Anterior cingulate cortex (tissue), 58 donors: ENCODE measurements around the gene SLC25A47.

Experiments
- DNase-seq, 58 donors: peaks; one replicate each; lab custom pipeline; 2025; lab: John Stamatoyannopoulos, UW

SLC25A47 gene

GRCh38 chr14:100322138-100322957, 791 bp upstream of the SLC25A47 start:
- DNase-seq: no peak

- no peak for DNase-seq
Measured at GRCh38 chr14:100323942-100324307, 786 bp downstream of the SLC25A47 start.

DNA sequence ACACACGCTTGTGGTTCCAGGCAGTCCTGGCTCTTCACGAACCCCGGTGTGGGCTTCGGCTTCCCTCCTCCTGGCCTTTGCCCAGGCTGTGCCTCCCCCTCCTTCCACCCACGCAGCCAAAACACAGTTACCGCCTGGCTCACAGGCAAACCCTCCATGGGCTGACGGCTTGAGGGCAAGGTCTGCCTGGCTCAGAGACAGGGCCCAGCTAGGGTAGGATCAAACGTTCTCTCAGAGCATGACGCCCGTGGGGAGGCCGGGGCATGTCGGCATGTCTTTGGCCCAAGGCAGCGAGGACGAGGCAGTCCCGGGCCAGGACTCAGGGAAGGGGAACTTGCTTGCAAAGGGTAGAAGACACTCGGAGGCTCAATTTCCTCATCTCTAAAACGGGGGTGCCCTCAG, 2.1 kb downstream of the SLC25A47 start:
- no peak for DNase-seq

DNA sequence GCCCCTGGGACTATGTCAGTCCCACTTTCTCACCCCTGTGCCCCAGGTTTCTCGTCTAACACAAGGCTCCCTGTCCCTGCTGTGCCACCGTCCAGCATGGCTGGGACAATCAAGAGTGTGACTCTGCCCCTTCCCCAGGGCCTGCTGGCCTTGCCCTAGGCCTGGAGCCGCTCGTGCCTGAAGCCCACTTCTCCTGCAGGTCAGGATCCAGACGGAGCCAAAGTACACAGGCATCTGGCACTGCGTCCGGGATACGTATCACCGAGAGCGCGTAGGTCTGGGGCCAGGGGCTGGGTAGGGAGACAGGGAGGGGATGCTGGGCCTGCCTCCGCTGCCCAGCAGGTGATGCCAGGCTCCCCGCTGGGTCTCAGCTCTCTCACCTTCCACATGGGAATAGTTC, 2.8 kb downstream of the SLC25A47 start:
- no peak for DNase-seq

DNA sequence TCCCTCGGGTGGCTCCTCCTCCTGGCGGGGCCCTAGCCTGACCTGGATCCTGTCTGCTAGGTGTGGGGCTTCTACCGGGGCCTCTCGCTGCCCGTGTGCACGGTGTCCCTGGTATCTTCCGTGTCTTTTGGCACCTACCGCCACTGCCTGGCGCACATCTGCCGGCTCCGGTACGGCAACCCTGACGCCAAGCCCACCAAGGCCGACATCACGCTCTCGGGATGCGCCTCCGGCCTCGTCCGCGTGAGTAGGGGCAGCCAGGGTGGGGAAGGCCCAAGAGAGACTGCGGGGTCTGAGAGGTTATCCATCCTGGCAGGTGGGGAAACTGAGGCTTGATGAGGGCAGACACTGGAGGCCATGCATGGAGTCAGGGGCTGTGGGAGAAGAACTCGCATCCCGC, 4.0 kb downstream of the SLC25A47 start:
- DNase-seq: no peak

DNA sequence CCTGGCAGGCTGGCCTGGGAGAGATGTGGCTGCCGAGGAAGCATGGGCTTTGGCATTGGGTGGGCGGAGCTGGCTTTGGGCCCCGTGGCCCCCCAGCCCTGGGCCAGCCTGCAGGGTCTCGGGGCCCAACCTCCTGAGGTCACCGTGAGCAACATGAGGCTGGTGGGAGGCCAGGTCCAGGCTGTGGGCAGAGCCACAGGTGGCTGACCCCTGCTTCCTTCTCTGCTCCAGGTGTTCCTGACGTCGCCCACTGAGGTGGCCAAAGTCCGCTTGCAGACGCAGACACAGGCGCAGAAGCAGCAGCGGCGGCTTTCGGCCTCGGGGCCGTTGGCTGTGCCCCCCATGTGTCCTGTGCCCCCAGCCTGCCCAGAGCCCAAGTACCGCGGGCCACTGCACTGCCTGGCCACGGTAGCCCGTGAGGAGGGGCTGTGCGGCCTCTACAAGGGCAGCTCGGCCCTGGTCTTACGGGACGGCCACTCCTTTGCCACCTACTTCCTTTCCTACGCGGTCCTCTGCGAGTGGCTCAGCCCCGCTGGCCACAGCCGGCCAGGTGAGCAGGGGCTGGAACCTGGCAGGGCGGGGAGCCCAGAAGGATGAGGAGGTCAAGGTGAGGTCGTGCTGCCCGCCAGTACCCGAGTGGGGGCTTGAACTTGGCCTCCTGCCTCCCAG, 5.5 kb downstream of the SLC25A47 start:
- no peak for DNase-seq

GRCh38 chr14:100329233-100330006, 6.3 kb downstream of the SLC25A47 start:
- no peak for DNase-seq

DNA sequence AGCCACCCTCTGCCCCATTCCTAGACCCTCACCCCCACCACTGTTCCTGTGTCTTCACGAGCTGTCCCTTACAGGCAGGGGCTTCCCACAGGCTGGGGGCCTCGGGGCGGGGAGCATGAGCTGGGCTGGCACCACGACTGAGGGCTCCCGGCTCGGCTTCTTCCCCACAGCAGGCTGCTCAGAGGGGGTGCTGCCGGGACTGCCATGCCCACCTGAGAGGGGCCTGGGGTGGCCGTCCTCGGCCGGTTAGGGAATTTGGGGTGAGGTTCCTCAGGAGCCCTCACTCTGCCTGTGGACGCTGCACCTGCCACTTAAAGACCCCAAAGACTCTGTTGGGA, 6.8 kb downstream of the SLC25A47 start:
- no peak for DNase-seq

- no peak for DNase-seq
Measured at GRCh38 chr14:100330388-100330931, 7.3 kb downstream of the SLC25A47 start.

DNA sequence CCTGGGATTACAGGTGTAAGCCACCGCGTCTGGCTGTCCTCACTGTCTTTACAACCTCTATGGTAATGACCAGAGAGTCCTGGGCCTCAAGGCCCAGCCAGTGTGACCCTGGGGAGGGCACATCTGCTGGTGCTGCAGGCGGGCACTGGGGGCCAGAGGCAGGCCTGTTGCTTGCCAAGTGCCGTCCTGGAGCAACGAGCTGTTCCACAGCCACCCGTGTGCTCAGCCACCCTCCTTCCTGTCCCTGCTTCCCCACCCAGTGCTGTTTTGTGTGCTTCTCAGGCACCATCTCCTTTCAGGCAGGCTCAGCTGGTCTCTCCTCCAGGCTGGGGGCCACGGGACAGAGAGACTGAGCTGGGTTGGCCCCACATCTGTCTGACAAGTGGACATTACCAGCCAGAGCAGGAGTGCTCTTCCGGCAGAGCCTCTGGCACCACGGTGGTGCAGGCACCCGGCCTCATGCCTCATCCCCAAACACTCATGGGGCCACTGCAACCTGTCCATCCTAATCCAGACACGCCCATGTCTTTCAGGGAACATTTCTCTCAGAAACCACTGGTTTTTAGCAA, 9.0 kb downstream of the SLC25A47 start:
- DNase-seq: no peak

- DNase-seq: no peak
Measured at GRCh38 chr14:100332797-100333196, 9.7 kb downstream of the SLC25A47 start.

- no peak for DNase-seq
Measured at GRCh38 chr14:100333311-100333710, 10.2 kb downstream of the SLC25A47 start.

- DNase-seq: no peak
Measured at GRCh38 chr14:100333827-100334226, 10.7 kb downstream of the SLC25A47 start.

DNA sequence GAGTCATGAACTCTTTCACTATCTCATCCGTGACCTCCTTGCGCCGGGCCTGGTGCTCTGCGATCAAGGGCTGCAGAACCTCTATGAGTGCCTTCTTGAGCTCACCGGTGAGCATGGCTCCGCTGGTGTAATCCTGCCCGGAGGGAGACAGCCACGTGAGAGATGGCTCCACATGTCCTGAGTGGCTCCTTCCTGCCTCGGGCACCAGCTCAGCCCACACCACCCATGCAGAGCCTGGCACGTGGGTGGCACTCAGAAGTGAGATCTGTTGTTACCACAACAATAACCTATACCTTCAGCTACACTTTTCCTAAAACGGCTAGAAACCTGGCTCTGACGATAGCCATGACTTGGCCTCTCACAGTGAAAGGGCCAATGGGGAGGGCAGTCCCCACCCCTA, 11.8 kb downstream of the SLC25A47 start:
- peak in 1 of 58 donors; percentile 51 for DNase-seq

DNA sequence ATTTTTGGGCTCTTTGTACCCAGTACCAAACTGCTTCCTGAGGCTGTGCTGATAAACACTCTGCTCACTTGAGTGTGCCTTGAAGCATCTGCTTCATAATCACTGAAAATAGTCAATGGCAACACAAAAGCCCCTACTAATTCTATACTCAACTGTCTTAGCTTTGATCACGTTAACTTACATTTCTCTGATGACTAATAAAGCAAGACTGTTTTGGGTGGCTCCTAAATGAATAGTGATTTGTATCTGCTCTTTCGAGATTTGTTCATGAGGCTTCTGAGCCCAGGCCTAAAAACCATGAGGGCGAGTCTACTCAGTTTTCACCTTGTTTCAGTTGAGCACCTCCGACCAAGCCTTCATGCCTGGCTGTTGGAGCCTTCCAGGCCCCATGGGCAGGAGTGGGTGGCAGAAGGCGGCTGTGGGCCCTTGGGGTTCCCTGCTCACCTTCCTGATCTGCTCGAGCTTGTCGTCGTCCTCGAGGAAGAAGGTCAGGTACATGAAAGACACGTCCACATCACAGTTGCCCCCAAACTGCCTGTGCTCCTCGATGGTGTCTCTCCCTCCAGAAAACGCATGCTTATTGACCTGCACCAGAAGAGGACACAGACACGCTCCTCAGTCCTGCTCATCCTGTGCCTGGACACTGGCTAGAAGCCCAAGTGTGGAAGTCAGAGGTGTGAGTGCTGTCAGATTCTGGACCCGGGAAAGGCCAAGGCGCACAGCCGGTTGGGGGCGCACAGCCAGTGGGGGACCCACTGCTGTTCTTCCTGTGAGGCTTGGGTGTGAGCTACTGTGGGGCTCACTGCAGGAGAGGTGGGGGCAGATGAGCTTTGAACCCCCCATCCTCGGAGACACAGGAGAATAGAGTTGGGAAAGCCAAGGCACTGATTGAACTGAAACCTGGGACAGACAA, 13.7 kb downstream of the SLC25A47 start:
- DNase-seq: no peak

GRCh38 chr14:100339766-100340422, 16.8 kb downstream of the SLC25A47 start:
- DNase-seq: no peak

- no peak for DNase-seq
Measured at GRCh38 chr14:100340423-100340813, 17.3 kb downstream of the SLC25A47 start.

DNA sequence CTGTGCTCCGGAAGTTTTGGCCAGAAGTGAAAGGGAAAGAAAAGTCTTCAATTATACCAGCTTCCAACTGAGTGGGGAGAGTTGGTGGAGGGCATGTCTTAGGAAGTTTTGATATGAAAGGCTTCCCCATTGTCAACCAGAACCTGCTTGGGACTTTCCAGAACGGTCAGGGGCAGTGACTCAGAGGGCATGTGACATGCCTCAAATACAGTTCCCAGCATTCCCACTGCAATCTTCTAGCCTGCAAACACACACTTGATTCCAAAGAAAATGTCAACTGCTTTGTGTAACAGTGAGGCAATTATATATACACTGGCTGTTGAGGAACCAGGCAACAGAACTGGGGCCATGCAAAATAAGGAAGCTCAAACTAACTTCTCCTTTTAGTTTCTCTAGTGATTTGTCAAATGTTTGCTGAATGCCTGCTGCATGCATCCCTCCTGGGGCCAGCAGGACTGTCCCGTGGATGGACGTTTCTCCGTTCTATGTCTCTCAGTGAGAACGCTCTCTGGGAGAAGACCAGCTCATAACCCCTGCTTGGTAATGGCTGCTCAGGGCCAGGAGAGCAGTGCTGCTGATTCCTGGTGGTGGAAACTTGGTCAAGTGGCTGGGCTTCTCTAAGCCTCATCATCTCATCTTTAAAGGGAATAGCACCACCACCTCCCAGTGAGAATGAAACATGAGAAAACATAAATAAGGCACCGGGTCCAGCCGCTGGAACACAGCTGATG, 18.3 kb downstream of the SLC25A47 start:
- DNase-seq: peak in 10 of 58 donors; percentile 23 to 65 (median 46)

DNA sequence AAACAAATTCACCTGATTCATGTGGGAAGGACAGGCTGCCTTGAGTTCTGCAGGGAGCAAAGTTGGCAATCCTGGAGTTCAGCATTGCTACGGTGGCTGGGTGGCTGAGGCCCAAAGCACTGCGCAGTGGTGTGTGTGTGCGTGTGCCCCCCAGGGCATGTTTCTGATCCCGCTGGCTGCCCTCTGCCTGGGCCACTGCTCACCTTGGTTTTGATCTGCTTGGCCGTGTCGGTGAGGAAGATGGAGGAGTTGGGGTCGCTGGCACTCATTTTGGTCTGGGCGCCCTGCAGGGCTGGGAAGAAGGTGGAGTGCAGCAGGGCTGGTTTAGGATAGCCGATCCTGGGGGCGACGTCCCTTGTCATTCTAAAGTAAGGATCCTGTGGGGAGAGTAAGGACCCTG, 19.1 kb downstream of the SLC25A47 start:
- DNase-seq: no peak
